GM10248 (cell line): Measurements from ENCODE around the gene BAHCC1.

ENCODE experiments used
- CTCF ChIA-PET: fragments of 300-600 bp; sonication (Branson Sonifier 250); formaldehyde crosslinking; extraction: SDS; loops from one replicate; lab custom pipeline; 2021; ENCODE audit warnings: antibody characterized with exemption; lab: Yijun Ruan, JAX
- POLR2A ChIA-PET: fragments of 350-650 bp; sonication (Branson Sonifier 250); formaldehyde crosslinking; extraction: SDS; loops from one replicate; lab custom pipeline; 2020; ENCODE audit warnings: antibody characterized with exemption; lab: Yijun Ruan, JAX
- DNase-seq: peaks from one replicate; pipeline ENCODE4 v3.0.0; 2012; ENCODE audit errors: extremely low spot score
- TF ChIP-seq, protein P1 (sequence below): IDR thresholded peaks from 2 replicates; pipeline ENCODE4 v1.5.1; 2012; ENCODE audit warnings: mild to moderate bottlenecking, low read depth; ENCODE audit errors: extremely low read depth, missing control alignments, control extremely low read depth

BAHCC1 gene

DNA sequence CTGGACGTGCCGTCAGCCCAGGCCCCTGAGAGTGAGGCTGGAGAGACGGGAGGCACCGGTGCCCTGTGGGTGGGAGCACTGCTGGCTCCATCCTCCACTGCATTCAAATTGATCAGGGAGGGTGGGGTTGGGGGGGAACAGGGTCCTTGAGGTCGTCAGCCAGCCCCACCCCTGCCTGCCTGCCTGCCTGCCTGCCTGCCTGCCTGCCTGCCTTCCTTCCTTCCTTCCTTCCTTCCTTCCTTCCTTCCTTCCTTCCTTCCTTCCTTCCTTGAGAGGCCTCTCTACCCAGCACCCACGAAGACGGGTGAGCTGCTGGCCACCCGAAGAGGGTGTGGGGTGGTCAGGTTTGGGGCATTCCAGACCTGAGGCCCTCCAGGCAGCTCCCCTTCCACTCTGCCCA, 16.0 kb downstream of the BAHCC1 start:
- TF ChIP-seq, protein P1, sequence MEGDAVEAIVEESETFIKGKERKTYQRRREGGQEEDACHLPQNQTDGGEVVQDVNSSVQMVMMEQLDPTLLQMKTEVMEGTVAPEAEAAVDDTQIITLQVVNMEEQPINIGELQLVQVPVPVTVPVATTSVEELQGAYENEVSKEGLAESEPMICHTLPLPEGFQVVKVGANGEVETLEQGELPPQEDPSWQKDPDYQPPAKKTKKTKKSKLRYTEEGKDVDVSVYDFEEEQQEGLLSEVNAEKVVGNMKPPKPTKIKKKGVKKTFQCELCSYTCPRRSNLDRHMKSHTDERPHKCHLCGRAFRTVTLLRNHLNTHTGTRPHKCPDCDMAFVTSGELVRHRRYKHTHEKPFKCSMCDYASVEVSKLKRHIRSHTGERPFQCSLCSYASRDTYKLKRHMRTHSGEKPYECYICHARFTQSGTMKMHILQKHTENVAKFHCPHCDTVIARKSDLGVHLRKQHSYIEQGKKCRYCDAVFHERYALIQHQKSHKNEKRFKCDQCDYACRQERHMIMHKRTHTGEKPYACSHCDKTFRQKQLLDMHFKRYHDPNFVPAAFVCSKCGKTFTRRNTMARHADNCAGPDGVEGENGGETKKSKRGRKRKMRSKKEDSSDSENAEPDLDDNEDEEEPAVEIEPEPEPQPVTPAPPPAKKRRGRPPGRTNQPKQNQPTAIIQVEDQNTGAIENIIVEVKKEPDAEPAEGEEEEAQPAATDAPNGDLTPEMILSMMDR, result no peak
- ChIA-PET POLR2A (no interaction called here), CTCF (interaction anchor here (0.7 to 1.4 kb wide), 4 partner anchors 10 to 119 kb away, joined by 3 to 4 read pairs (median 3); no protein-coding TSS in a partner anchor)
- DNase-seq, result no peak

DNA sequence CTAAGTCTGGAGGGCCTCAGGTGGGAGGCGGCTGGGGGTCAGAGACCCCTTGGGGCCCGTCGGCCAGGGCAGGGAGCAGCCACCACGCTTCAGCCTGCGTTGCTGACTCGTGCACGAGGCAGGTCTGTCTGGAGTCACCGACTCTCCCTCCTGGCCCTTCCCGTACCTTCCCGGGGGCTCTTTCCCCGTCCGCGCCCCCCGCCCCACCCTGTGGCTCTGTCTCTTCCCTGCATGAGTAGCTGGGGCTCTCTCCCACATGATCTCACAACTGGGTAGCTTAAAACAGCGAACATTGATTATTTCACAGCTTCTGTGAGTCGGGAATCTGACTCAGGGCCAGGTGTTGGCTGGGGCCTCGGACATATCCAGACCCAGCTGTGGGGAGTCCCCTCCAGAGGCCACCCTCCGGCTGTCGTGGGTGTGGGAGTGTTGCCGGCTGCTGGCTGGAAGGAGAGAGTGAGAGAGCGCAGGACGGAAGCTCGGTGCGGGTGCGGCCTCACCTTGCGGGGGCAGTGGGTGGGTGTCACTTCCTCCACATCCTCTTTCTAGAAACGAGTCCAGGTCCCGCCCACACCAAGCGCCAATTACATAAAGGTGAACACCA, 17.3 kb downstream of the BAHCC1 start:
- CTCF ChIA-PET, result interaction anchor here (1.1 to 1.4 kb wide), 2 partner anchors 29 to 70 kb away, joined by 3 read pairs; no protein-coding TSS in a partner anchor
- POLR2A ChIA-PET, result no interaction called here
- TF ChIP-seq, protein P1, result peak; percentile 12
- peak; percentile 85 for DNase-seq

DNA sequence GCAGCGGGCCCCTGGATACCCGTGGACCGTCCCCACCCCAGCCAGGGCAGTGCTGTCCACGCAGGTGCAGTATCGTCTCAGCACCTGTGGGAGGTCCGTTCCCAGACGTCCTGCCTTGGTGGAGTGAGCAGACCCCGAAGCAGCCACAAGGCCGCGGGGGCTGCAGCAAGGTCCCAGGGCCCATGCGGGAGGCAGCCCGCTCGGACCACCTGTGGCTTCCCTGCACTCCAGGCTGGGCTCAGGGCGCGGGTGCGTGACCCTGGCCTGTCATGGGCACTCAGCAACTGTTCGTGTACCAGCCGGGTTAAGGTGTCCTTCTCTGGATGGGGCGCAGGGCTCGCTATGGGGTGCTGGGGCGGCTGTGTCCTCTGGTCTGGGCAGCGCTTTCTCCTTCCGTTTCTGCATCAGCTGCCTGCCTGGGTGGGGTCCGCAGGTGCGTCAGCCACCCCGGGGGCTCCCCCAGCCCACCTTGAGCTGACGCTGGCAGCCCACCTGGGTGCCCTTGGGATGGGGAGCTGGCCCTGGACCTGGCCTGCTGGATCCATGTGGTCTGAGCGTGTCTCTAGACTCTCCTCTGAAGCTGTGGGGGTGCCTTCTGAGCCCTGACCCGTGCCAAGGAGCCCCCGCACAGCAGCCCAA, 18.4 kb downstream of the BAHCC1 start:
- TF ChIP-seq, protein P1, result no peak
- no peak for DNase-seq
- ChIA-PET POLR2A (no interaction called here), CTCF (no interaction called here)

DNA sequence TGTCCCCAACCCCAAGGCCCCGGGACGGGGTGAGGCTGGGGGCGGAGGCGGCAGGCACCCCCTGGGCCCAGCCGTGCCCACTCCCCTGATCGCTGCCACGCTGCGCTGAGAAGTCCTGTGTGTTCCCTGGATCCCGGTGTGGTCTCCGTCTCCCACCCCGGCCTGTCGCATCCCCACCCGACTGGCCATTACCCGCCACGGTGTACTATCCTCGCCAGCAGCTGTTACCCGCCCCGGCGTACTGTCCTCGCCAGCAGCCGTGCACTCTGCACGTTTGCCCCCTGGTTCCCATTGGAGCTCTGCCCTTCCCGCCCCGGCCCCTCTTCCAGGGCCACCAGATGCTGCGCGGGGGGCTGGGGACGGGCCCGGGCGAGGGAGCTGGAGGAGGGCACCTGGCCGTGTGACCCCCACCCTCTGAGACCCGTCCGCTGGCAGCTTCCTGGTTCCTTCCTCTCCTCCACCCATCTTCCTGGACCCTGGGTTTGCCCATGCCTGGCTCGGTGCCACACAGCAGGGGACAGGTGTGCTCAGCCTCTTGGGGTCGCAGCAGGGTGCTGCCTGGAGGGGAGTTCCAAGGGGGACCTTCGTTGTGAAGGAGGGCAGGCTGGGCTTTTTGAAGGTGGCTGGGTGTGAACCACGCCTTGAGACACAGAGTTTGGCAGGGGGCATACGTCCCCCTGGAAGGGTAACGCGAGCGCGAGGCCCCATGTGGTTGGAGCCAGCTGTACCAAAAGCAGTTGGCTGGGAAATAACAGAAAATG, 19.7 kb downstream of the BAHCC1 start:
- ChIA-PET CTCF (no interaction called here), POLR2A (no interaction called here)
- no peak for DNase-seq
- TF ChIP-seq, protein P1, result no peak

DNA sequence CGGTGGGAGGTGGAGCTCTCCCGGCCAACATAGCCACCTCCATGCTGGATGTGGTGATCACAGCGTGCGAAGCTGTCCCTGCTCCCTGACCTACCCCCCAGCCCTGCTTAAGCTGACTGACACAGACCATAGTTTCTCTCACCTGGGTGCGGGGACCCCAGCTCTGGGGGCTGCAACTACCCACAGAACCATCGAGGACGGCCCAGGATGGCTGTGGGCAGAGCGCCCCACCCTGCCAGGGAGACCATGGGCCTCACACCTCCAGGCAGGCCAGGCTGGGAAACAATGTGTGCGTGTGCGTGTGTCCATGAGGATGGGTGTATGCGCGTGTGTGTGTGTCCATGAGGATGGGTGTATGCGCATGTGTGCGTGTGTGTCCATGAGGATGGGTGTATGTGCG, 20.4 kb downstream of the BAHCC1 start:
- TF ChIP-seq, protein P1, result no peak
- no peak for DNase-seq
- CTCF ChIA-PET, result no interaction called here
- POLR2A ChIA-PET, result no interaction called here

DNA sequence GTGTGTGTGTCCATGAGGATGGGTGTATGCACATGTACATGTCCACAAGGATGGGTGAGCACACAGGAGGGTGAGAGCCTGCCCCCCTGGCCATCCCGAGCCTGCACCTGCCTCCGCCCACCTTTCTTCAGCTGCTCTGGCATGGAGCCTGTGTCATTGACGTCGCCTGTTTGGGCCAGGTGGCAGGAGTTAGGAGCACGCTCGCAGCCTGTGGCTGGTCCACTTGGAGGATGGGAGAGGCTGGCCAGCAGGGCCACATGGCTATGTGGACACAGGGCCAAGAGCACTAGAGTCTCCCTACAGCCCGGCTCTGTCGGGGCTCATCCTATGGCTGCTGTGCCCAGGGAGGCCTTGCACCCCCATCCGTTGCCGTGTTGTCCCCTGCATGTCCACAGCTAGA, 21.4 kb downstream of the BAHCC1 start:
- ChIA-PET POLR2A (no interaction called here), CTCF (no interaction called here)
- TF ChIP-seq, protein P1, result no peak
- DNase-seq, result no peak
